ENCODE data around the gene ARID5B.

- TF ChIP-seq CTCF (IDR thresholded peaks at IDR 0.05; ENCODE audit: poor library complexity, severe bottlenecking): no peak
- no peak for TF ChIP-seq REST (IDR thresholded peaks at IDR 0.05; ENCODE audit: borderline replicate concordance)
- TF ChIP-seq EZH2 (IDR thresholded peaks at IDR 0.05; ENCODE audit: borderline replicate concordance, insufficient read depth, low read length, poor library complexity, severe bottlenecking): no peak
- no peak for TF ChIP-seq POLR2AphosphoS5 (IDR thresholded peaks at IDR 0.05)
Observed at GRCh38 chr10:62031507-62031906, 130.0 kb downstream of the ARID5B start.

Data from neural cell (in vitro differentiated cells).